ENCODE measurements around the gene LRBA. TPM values are rescaled to one million over a fixed set of nuclear protein-coding genes. Genes with fewer than 3 reads are reported as not detected.

LRBA gene
- total and polyA plus RNA-seq, 8 donors: 7.3 to 156 (median 73.9) TPM

- no peak overlapping the region for H3K27ac ChIP-seq
- TF ChIP-seq EP300 (IDR thresholded peaks at IDR 0.05): no peak
- no peak for TF ChIP-seq CTCF (IDR thresholded peaks at IDR 0.05)
- no peak for TF ChIP-seq POLR2A (IDR thresholded peaks at IDR 0.05)
- no peak for TF ChIP-seq POLR2AphosphoS5 (IDR thresholded peaks at IDR 0.05)
- no peaks in the 10 kb centered on the region for H3K27me3 ChIP-seq
- whole genome bisulfite sequencing, 5 donors: 92 to 100% (median 97%) methylated on average over 2 of the region's 2 CpGs
- no peaks in the 10 kb centered on the region for H3K9me3 ChIP-seq
- H3K4me1 ChIP-seq: no peaks in the 10 kb centered on the region
- DNase-seq: no peak
- peaks cover 0 to 50% (median 28%) of the 10 kb centered on the region in 4 donors for H3K36me3 ChIP-seq
- intact Hi-C loops (cut with DNase I; ENCODE audit: low total_unique reads): no loop called here
- H3K4me3 ChIP-seq: no peak overlapping the region
Measured at GRCh38 chr4:150261571-150261970, 753.5 kb downstream of the LRBA start.

- peaks cover 0 to 35% (median 14%) of the 10 kb centered on the region in 4 donors for H3K36me3 ChIP-seq
- H3K27ac ChIP-seq: no peak overlapping the region
- H3K4me1 ChIP-seq: no peaks in the 10 kb centered on the region
- H3K27me3 ChIP-seq: no peaks in the 10 kb centered on the region
- 69 to 77% (median 71%) methylated on average over 8 of the region's 8 CpGs for WGBS, 5 donors
- H3K9me3 ChIP-seq: no peaks in the 10 kb centered on the region
- intact Hi-C loops (cut with DNase I; ENCODE audit: low total_unique reads): no loop called here
- no peak overlapping the region for H3K4me3 ChIP-seq
- peak in 1 of 2 donors; percentile 71 for DNase-seq
- TF ChIP-seq EP300 (IDR thresholded peaks at IDR 0.05) (no peak), POLR2A (IDR thresholded peaks at IDR 0.05) (no peak), CTCF (IDR thresholded peaks at IDR 0.05) (no peak), POLR2AphosphoS5 (IDR thresholded peaks at IDR 0.05) (no peak)
Measured at GRCh38 chr4:150259861-150260567, 755.1 kb downstream of the LRBA start.

GRCh38 chr4:150258569-150258968, 756.5 kb downstream of the LRBA start:
- TF ChIP-seq CTCF (IDR thresholded peaks at IDR 0.05) (no peak), EP300 (IDR thresholded peaks at IDR 0.05) (no peak), POLR2A (IDR thresholded peaks at IDR 0.05) (no peak), POLR2AphosphoS5 (IDR thresholded peaks at IDR 0.05) (no peak)
- H3K27ac ChIP-seq: no peak overlapping the region

GRCh38 chr4:150256841-150257730, 758.0 kb downstream of the LRBA start:
- DNase-seq: peak in 1 of 2 donors; percentile 33
- Histone ChIP-seq H3K4me3 (no peak overlapping the region), H3K4me1 (peaks cover 0 to 1% (median 0%) of the 10 kb centered on the region in 4 donors), H3K9me3 (no peaks in the 10 kb centered on the region), H3K27ac (no peak overlapping the region), H3K27me3 (no peaks in the 10 kb centered on the region), H3K36me3 (peaks cover 0 to 32% (median 9%) of the 10 kb centered on the region in 4 donors)
- intact Hi-C loops (cut with DNase I; ENCODE audit: low total_unique reads): no loop called here
- WGBS, 5 donors: 66 to 86% (median 76%) methylated on average over 25 of the region's 25 CpGs
- TF ChIP-seq CTCF (IDR thresholded peaks at IDR 0.05): no peak

More at GRCh38 chr4:150258569-150258968, 756.5 kb downstream of the LRBA start:
- H3K27me3 ChIP-seq: no peaks in the 10 kb centered on the region
- intact Hi-C loops (cut with DNase I; ENCODE audit: low total_unique reads): no loop called here
- 81 to 93% (median 88%) methylated on average over 6 of the region's 6 CpGs for WGBS, 5 donors
- DNase-seq: no peak
- no peaks in the 10 kb centered on the region for H3K4me1 ChIP-seq
- H3K4me3 ChIP-seq: no peak overlapping the region
- peaks cover 0 to 29% (median 7%) of the 10 kb centered on the region in 4 donors for H3K36me3 ChIP-seq
- H3K9me3 ChIP-seq: no peaks in the 10 kb centered on the region

Measured in stomach (tissue), 9 donors.